ENCODE measurements around the gene CTCFL. TPM values are rescaled to one million over a fixed set of nuclear protein-coding genes. Genes with fewer than 3 reads are reported as not detected.

CTCFL gene
- total and polyA plus RNA-seq, 2 of the 8 experiments (the other 6 are each of a cell fraction or from before 2014, with no cell fraction given): 0.30 to 0.80 TPM

GRCh38 chr20:57555457-57556184 is 30.7 kb upstream of the CTCFL start (continued):
- TF ChIP-seq CEBPB (IDR thresholded peaks at IDR 0.05; ENCODE audit: low read depth, low read length) (no peak), GTF2F1 (IDR thresholded peaks at IDR 0.05; ENCODE audit: borderline replicate concordance, low read depth, low read length) (no peak), POLR2AphosphoS5 (IDR thresholded peaks at IDR 0.05; ENCODE audit: low read depth, low read length) (no peak), BACH1 (IDR thresholded peaks at IDR 0.05; ENCODE audit: low read length) (no peak), CHD1 (IDR thresholded peaks at IDR 0.05; ENCODE audit: low read depth, low read length) (no peak), JUND (IDR thresholded peaks at IDR 0.05; ENCODE audit: low read length) (no peak), RNF2 (IDR thresholded peaks at IDR 0.05; ENCODE audit: borderline replicate concordance, low read depth, low read length, missing control alignments, poor library complexity, severe bottlenecking) (no peak), JUN (IDR thresholded peaks at IDR 0.05; ENCODE audit: low read depth, low read length) (no peak)

All from H1 (cell line).